Naive thymus-derived CD4-positive, alpha-beta T cell (primary cell): ENCODE results near the gene GCC1. TPM values are rescaled to one million over a fixed set of nuclear protein-coding genes. Genes with fewer than 3 reads are reported as not detected.

ENCODE experiments used
- ATAC-seq: fragments of 150-1000 bp; cut with Tn5 transposase; 2 replicates; pipeline ENCODE4 v1.10.0; 2021; ENCODE audit warnings: mild to moderate bottlenecking, moderate library complexity
- CTCF ChIA-PET: fragments of 350-600 bp; sonication (Branson Sonifier 250); formaldehyde crosslinking; loops from one replicate; lab custom pipeline; 2021; ENCODE audit warnings: antibody characterized with exemption; lab: Charles Lee
- POLR2A ChIA-PET: fragments of 350-600 bp; sonication (Branson Sonifier 250); formaldehyde crosslinking; loops from one replicate; lab custom pipeline; 2021; ENCODE audit warnings: antibody characterized with exemption, inconsistent platforms; lab: Charles Lee
- DNase-seq, 9 donors: peaks; one replicate each; pipeline versions ENCODE4 v3.0.0 to v3.0.0-alpha.2; 2020 to 2022; ENCODE audit warnings: mixed read lengths in 1 of 9
- H3K27ac ChIP-seq: one replicate; pipeline ENCODE4 v1.7.0; 2013; ENCODE audit warnings: mild to moderate bottlenecking, low read depth, low read length, moderate library complexity
- H3K27me3 ChIP-seq, 2 donors: one replicate each; pipeline ENCODE4 v1.7.0; 2013; ENCODE audit warnings: low read length in 2 of 2, mild to moderate bottlenecking in 2 of 2, moderate library complexity in 2 of 2; ENCODE audit not compliant: control insufficient read depth in 2 of 2, insufficient read depth in 2 of 2
- H3K36me3 ChIP-seq, 3 experiments: 1 replicate in 2 of 3; 2 replicates in 1 of 3; pipeline ENCODE4 v1.7.0; 2013; ENCODE audit warnings: low read length in 3 of 3, mild to moderate bottlenecking in 3 of 3, moderate library complexity in 1 of 3; ENCODE audit not compliant: insufficient read depth in 3 of 3, control insufficient read depth in 2 of 3
- H3K4me1 ChIP-seq, 2 donors: one replicate each; pipeline ENCODE4 v1.7.0; 2013; ENCODE audit warnings: low read length in 2 of 2, mild to moderate bottlenecking in 2 of 2, moderate library complexity in 1 of 2; ENCODE audit not compliant: control insufficient read depth in 2 of 2, insufficient read depth in 2 of 2
- H3K4me3 ChIP-seq: 2 replicates; pipeline ENCODE4 v1.7.0; 2013; ENCODE audit warnings: mild to moderate bottlenecking, low read length
- H3K9me3 ChIP-seq, 3 experiments: 1 replicate in 2 of 3; 2 replicates in 1 of 3; pipeline ENCODE4 v1.7.0; 2013; ENCODE audit warnings: low read length in 3 of 3; ENCODE audit not compliant: control insufficient read depth in 2 of 3
- H3K27ac Mint-ChIP-seq, 9 donors: one replicate each; pipeline ENCODE4 v1.8.0; 2020 to 2022; ENCODE audit warnings: mixed read lengths in 9 of 9, mild to moderate bottlenecking in 8 of 9, moderate library complexity in 5 of 9, inconsistent platforms in 2 of 9
- H3K27me3 Mint-ChIP-seq, 5 donors: one replicate each; pipeline ENCODE4 v1.8.0; 2021 to 2022; ENCODE audit warnings: mixed read lengths in 5 of 5, mild to moderate bottlenecking in 1 of 5
- H3K36me3 Mint-ChIP-seq, 5 donors: one replicate each; pipeline ENCODE4 v1.8.0; 2020 to 2022; ENCODE audit warnings: mixed read lengths in 5 of 5, mild to moderate bottlenecking in 3 of 5, inconsistent platforms in 1 of 5
- H3K4me1 Mint-ChIP-seq, 7 donors: one replicate each; pipeline ENCODE4 v1.8.0; 2020 to 2022; ENCODE audit warnings: mixed read lengths in 7 of 7, mild to moderate bottlenecking in 3 of 7, inconsistent platforms in 1 of 7
- H3K4me3 Mint-ChIP-seq, 10 donors: one replicate each; pipeline ENCODE4 v1.8.0; 2020 to 2022; ENCODE audit warnings: mild to moderate bottlenecking in 10 of 10, mixed read lengths in 10 of 10, moderate library complexity in 6 of 10, inconsistent platforms in 2 of 10
- H3K9me3 Mint-ChIP-seq, 11 donors: one replicate each; pipeline ENCODE4 v1.8.0; 2020 to 2022; ENCODE audit warnings: mixed read lengths in 11 of 11, mild to moderate bottlenecking in 4 of 11, inconsistent platforms in 1 of 11, moderate library complexity in 1 of 11
- intact Hi-C, 2 donors: fragments of 100-400 bp; cut with micrococcal nuclease; formaldehyde crosslinking; loops; one replicate each; pipeline ENCODE4 v1.15.1; 2023
- polyA plus RNA-seq, 2 donors: library from polyadenylated mRNA; unstranded; fragments of 300-500 nt; fragmentation: Illumina TruSeq; gene quantifications; one replicate each; pipeline ENCODE4 v1.2.3, GENCODE V29; 2021
- total RNA-seq, 6 experiments: library from RNA in 5 of 6; stranded (reverse) in 5 of 6; gene quantifications; 1 replicate in 5 of 6; 2 replicates in 1 of 6; pipeline ENCODE4 v1.2.3 and lab custom pipeline; 2021 to 2026

Gene GCC1
- total and polyA plus RNA-seq, 7 experiments from 2014 or later = 9.3 to 31.3 (median 23.5) TPM

- ATAC-seq (no peak), DNase-seq (no peak)
- CTCF ChIA-PET = no interaction called here
- H3K36me3 Mint-ChIP-seq = no peaks in the 10 kb centered on the region
- peaks cover 0 to 11% (median 7%) of the 10 kb centered on the region in 7 donors for H3K4me1 Mint-ChIP-seq
- peaks cover 50 to 77% (median 57%) of the 10 kb centered on the region in 5 donors for H3K27me3 Mint-ChIP-seq
- intact Hi-C loops = no loop called here
- H3K4me3 Mint-ChIP-seq = peak overlapping the region in 2 of 10 donors; percentile 16 to 53
- Histone ChIP-seq H3K27me3 (no peaks in the 10 kb centered on the region), H3K4me3 (no peak overlapping the region), H3K36me3 (no peaks in the 10 kb centered on the region), H3K9me3 (no peaks in the 10 kb centered on the region), H3K27ac (no peak overlapping the region), H3K4me1 (no peaks in the 10 kb centered on the region)
- peaks cover 0 to 2% (median 0%) of the 10 kb centered on the region in 11 donors for H3K9me3 Mint-ChIP-seq
- POLR2A ChIA-PET = no interaction called here
- H3K27ac Mint-ChIP-seq = no peak overlapping the region
Measured at GRCh38 chr7:127620406-127621233, 35.2 kb upstream of the GCC1 start.

- intact Hi-C loops = no loop called here
- CTCF ChIA-PET = no interaction called here
- no peaks in the 10 kb centered on the region for H3K36me3 Mint-ChIP-seq
- Histone ChIP-seq H3K27ac (no peak overlapping the region), H3K4me1 (no peaks in the 10 kb centered on the region), H3K9me3 (no peaks in the 10 kb centered on the region), H3K36me3 (no peaks in the 10 kb centered on the region), H3K4me3 (no peak overlapping the region), H3K27me3 (no peaks in the 10 kb centered on the region)
- POLR2A ChIA-PET = no interaction called here
- peaks cover 47 to 73% (median 57%) of the 10 kb centered on the region in 5 donors for H3K27me3 Mint-ChIP-seq
- DNase-seq (peak in 1 of 9 donors; percentile 5), ATAC-seq (no peak)
- peaks cover 0 to 2% (median 0%) of the 10 kb centered on the region in 11 donors for H3K9me3 Mint-ChIP-seq
- no peak overlapping the region for H3K27ac Mint-ChIP-seq
- H3K4me1 Mint-ChIP-seq = peaks cover 0 to 11% (median 7%) of the 10 kb centered on the region in 7 donors
- no peak overlapping the region for H3K4me3 Mint-ChIP-seq
Measured at GRCh38 chr7:127619681-127620405, 34.4 kb upstream of the GCC1 start.

DNA sequence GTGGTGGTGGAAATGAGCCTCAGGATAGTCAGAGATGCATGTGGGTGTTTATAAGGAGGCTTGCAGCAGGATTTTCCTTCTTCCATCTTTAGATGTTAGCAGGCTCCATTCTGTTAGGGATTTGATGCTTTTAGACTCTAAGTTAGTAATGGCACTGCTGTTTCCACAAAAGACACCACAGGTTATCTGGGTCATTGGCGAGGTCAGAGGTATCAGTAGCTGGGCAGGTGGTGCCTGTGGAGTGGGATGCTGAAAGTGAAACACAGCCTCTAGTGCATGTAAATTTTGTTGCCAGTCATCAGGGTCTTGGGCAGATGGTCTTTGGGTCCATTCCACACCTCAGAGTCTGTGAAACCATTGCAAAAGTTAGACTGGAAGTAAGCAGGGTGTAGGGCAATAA lies 33.4 kb upstream of the GCC1 start:
- intact Hi-C loops = no loop called here

DNA sequence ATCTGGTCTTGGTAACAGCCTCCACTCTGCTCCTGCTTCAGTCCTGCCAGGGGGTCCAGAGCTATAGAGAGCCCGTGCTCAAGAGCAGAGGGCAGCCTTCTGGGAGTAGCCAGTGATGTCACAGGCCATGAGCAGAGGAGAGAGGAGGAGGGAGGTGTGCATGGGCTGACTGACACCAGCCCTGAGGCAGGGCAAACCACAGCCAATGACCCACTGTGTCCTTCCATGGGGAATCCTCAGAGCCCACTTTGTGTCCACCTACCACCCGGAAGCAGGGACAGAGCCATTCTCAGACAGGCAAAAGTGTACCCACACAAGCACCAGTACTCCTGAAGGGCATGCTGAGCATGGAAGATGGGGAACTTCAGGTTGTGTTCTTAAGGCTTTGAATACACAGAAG lies 32.6 kb upstream of the GCC1 start, which contains the start of gene PAX4:
TSS of gene PAX4 (minus strand) at position 101 of the 400 bp plus-strand sequence. CDS start 2,214 bp downstream, outside the sequence.
- POLR2A ChIA-PET = no interaction called here
- no peak within 1 kb of the TSS for H3K4me3 ChIP-seq
- H3K9me3 Mint-ChIP-seq = peaks cover 0 to 2% (median 0%) of the 10 kb centered on the region in 11 donors
- H3K27ac ChIP-seq = no peak within 1 kb of the TSS
- peaks cover 52 to 66% (median 59%) of the 10 kb centered on the region in 5 donors for H3K27me3 Mint-ChIP-seq
- H3K4me3 Mint-ChIP-seq = no peak within 1 kb of the TSS
- no peak within 1 kb of the TSS for H3K27ac Mint-ChIP-seq
- H3K36me3 ChIP-seq = no peaks in the 10 kb centered on the region
- DNase-seq (no peak), ATAC-seq (no peak)
- no peaks in the 10 kb centered on the region for H3K9me3 ChIP-seq
- CTCF ChIA-PET = no interaction called here
- H3K27me3 ChIP-seq = no peaks in the 10 kb centered on the region
- H3K4me1 Mint-ChIP-seq = peaks cover 0 to 11% (median 7%) of the 10 kb centered on the region in 7 donors
- H3K36me3 Mint-ChIP-seq = no peaks in the 10 kb centered on the region
- H3K4me1 ChIP-seq = no peaks in the 10 kb centered on the region
- intact Hi-C loops = no loop called here

More for the DNA sequence above, 33.4 kb upstream of the GCC1 start:
- no peaks in the 10 kb centered on the region for H3K27me3 ChIP-seq
- Mint-ChIP-seq H3K9me3 (peaks cover 0 to 2% (median 0%) of the 10 kb centered on the region in 11 donors), H3K27me3 (peaks cover 48 to 67% (median 52%) of the 10 kb centered on the region in 5 donors), H3K4me3 (no peak overlapping the region), H3K27ac (no peak overlapping the region), H3K4me1 (peaks cover 0 to 11% (median 7%) of the 10 kb centered on the region in 7 donors), H3K36me3 (no peaks in the 10 kb centered on the region)
- no peak overlapping the region for H3K4me3 ChIP-seq
- H3K27ac ChIP-seq = no peak overlapping the region
- no peak for ATAC-seq
- H3K4me1 ChIP-seq = no peaks in the 10 kb centered on the region
- ChIA-PET POLR2A (no interaction called here), CTCF (no interaction called here)
- DNase-seq = no peak
- H3K9me3 ChIP-seq = no peaks in the 10 kb centered on the region
- H3K36me3 ChIP-seq = no peaks in the 10 kb centered on the region

DNA sequence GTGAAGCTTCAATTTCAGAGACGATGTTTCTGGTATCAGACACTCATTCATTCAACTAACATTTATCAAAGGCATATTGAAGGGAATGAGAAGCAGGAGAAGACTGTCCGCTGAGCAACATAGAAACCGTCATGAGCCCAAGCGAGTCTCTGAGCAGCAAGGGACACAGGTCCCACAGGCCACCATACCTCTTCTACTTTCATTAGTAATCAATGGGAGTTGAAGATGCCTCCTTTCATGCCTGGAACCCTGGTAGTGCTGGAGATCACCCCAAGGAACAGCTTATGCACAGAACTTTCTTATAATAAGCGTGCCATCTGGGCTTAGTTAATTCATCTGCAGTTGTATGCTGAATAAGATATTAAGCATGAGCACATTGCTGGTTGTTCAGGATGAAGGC lies 31.3 kb upstream of the GCC1 start:
- peaks cover 0 to 3% (median 0%) of the 10 kb centered on the region in 11 donors for H3K9me3 Mint-ChIP-seq
- ATAC-seq = no peak
- Histone ChIP-seq H3K27ac (no peak overlapping the region), H3K9me3 (no peaks in the 10 kb centered on the region), H3K4me1 (no peaks in the 10 kb centered on the region), H3K27me3 (no peaks in the 10 kb centered on the region), H3K4me3 (no peak overlapping the region), H3K36me3 (no peaks in the 10 kb centered on the region)
- H3K27ac Mint-ChIP-seq = no peak overlapping the region
- no peak for DNase-seq
- peaks cover 0 to 11% (median 7%) of the 10 kb centered on the region in 7 donors for H3K4me1 Mint-ChIP-seq
- H3K36me3 Mint-ChIP-seq = no peaks in the 10 kb centered on the region
- ChIA-PET POLR2A (no interaction called here), CTCF (no interaction called here)
- H3K4me3 Mint-ChIP-seq = no peak overlapping the region
- intact Hi-C loops = no loop called here
- H3K27me3 Mint-ChIP-seq = peaks cover 48 to 62% (median 57%) of the 10 kb centered on the region in 5 donors

- ChIA-PET CTCF (no interaction called here), POLR2A (no interaction called here)
- no peaks in the 10 kb centered on the region for H3K4me1 ChIP-seq
- no peak overlapping the region for H3K27ac ChIP-seq
- ATAC-seq (no peak), DNase-seq (no peak)
- H3K36me3 Mint-ChIP-seq = no peaks in the 10 kb centered on the region
- no peak overlapping the region for H3K27ac Mint-ChIP-seq
- H3K36me3 ChIP-seq = no peaks in the 10 kb centered on the region
- peaks cover 16 to 30% (median 20%) of the 10 kb centered on the region in 5 donors for H3K27me3 Mint-ChIP-seq
- no peaks in the 10 kb centered on the region for H3K9me3 ChIP-seq
- intact Hi-C loops = no loop called here
- no peak overlapping the region for H3K4me3 ChIP-seq
- no peaks in the 10 kb centered on the region for H3K27me3 ChIP-seq
- H3K9me3 Mint-ChIP-seq = peaks cover 0 to 3% (median 0%) of the 10 kb centered on the region in 11 donors
- no peak overlapping the region for H3K4me3 Mint-ChIP-seq
- H3K4me1 Mint-ChIP-seq = no peaks in the 10 kb centered on the region
Measured at GRCh38 chr7:127612263-127612662, 26.9 kb upstream of the GCC1 start.
